PC-9 (cell line): Measurements from ENCODE around the gene TMSB10. TPM values are rescaled to one million over a fixed set of nuclear protein-coding genes. Genes with fewer than 3 reads are reported as not detected.
"Not testable (repeated sequence)": the region's sequence is repeated elsewhere in the genome, so short reads cannot be mapped to it uniquely, and the experiment has no call there.

Experiments
- BruUV-seq: library from RNA; stranded (reverse); fragments of 400-500 nt; replicated peaks from 2 replicates; lab custom pipeline; 2021; lab: Mats Ljungman, UMichigan
- CTCF ChIA-PET: fragments of 300-600 bp; sonication (Branson Sonifier 250); formaldehyde crosslinking; loops from one replicate; lab custom pipeline; 2022; ENCODE audit warnings: antibody characterized with exemption; lab: Charles Lee
- POLR2A ChIA-PET: fragments of 300-600 bp; sonication (Branson Sonifier 250); formaldehyde crosslinking; loops from one replicate; lab custom pipeline; 2022; ENCODE audit warnings: antibody characterized with exemption; ENCODE audit not compliant: unreplicated experiment; lab: Charles Lee
- DNase-seq, 2 experiments: peaks; one replicate each; pipeline versions ENCODE4 v3.0.0 to v3.0.0-alpha.2; 2015 to 2022; ENCODE audit warnings: mixed read lengths in 1 of 2
- H2AFZ ChIP-seq: fragments of 200-600 bp; sonication (generic); 2 replicates; pipeline ENCODE4 v1.8.1; 2017; ENCODE audit warnings: antibody characterized with exemption
- H3F3A ChIP-seq: fragments of 200-600 bp; sonication (generic); 2 replicates; pipeline ENCODE4 v1.8.1; 2017; ENCODE audit warnings: antibody characterized with exemption, mild to moderate bottlenecking, low read depth; ENCODE audit not compliant: insufficient read depth
- H3K27ac ChIP-seq: fragments of 200-600 bp; sonication (generic); 2 replicates; pipeline ENCODE4 v1.6.1; 2016; ENCODE audit warnings: mixed run types
- H3K27me3 ChIP-seq: fragments of 200-600 bp; sonication (generic); 2 replicates; pipeline ENCODE4 v1.6.1; 2016; ENCODE audit warnings: low read depth, mixed run types; ENCODE audit not compliant: insufficient read depth
- H3K36me3 ChIP-seq: fragments of 200-600 bp; sonication (generic); 2 replicates; pipeline ENCODE4 v1.6.1; 2016; ENCODE audit warnings: low read depth, mixed run types
- H3K4me1 ChIP-seq: fragments of 200-600 bp; sonication (generic); replicated peaks from 2 replicates; pipeline ENCODE4 v1.6.1; 2016; ENCODE audit warnings: mixed run types; ENCODE audit not compliant: insufficient read depth
- H3K4me2 ChIP-seq: fragments of 200-600 bp; sonication (generic); 2 replicates; pipeline ENCODE4 v1.6.1; 2017; ENCODE audit warnings: mixed run types
- H3K4me3 ChIP-seq: fragments of 200-600 bp; sonication (generic); 2 replicates; pipeline ENCODE4 v1.6.1; 2016; ENCODE audit warnings: mixed run types
- H3K79me2 ChIP-seq: fragments of 200-600 bp; sonication (generic); 2 replicates; pipeline ENCODE4 v1.6.1; 2017; ENCODE audit warnings: low read depth, mixed run types
- H3K9me2 ChIP-seq: fragments of 200-600 bp; sonication (generic); 2 replicates; pipeline ENCODE4 v1.8.1; 2017; ENCODE audit warnings: mild to moderate bottlenecking; ENCODE audit not compliant: insufficient read depth
- H3K9me3 ChIP-seq: fragments of 200-600 bp; sonication (generic); 2 replicates; pipeline ENCODE4 v1.8.1; 2016; ENCODE audit warnings: low read depth; ENCODE audit not compliant: insufficient read depth
- H4K20me1 ChIP-seq: fragments of 200-600 bp; sonication (generic); 2 replicates; pipeline ENCODE4 v1.8.1; 2017; ENCODE audit not compliant: insufficient read depth
- CTCF ChIP-seq: fragments of 200-600 bp; sonication (generic); conservative IDR thresholded peaks from 2 replicates; pipeline ENCODE4 v1.6.1; 2017; ENCODE audit warnings: mixed run types, antibody characterized with exemption, mild to moderate bottlenecking, moderate library complexity
- EZH2 ChIP-seq: fragments of 200-600 bp; sonication (generic); IDR thresholded peaks from 2 replicates; pipeline ENCODE4 v1.8.0; 2017; ENCODE audit warnings: antibody characterized with exemption, low read depth
- intact Hi-C: fragments of 100-400 bp; cut with micrococcal nuclease; formaldehyde crosslinking; loops from one replicate; pipeline ENCODE4 v1.10.0; 2022; ENCODE audit not compliant: unreplicated experiment
- total RNA-seq: library from RNA; stranded (reverse); gene quantifications from 2 replicates; pipeline ENCODE4 v1.2.3, GENCODE V29; 2021

TMSB10 gene
- total RNA-seq, 1 experiment from 2014 or later = 1,668 TPM

- Histone ChIP-seq H3K4me3 (no peak overlapping the region), H4K20me1 (no peaks in the 10 kb centered on the region), H3K79me2 (no peaks in the 10 kb centered on the region), H3K4me2 (no peak overlapping the region), H3K9me2 (no peaks in the 10 kb centered on the region), H3K27ac (no peak overlapping the region), H3K4me1 (no peaks in the 10 kb centered on the region), H3K36me3 (no peaks in the 10 kb centered on the region), H2AFZ (no peak overlapping the region), H3K9me3 (no peaks in the 10 kb centered on the region), H3F3A (no peaks in the 10 kb centered on the region), H3K27me3 (peaks cover 62% of the 10 kb centered on the region)
- DNase-seq = no peak
- no TSS peak for BruUV-seq
- TF ChIP-seq EZH2 (no peak), CTCF (no peak)
- POLR2A ChIA-PET = no interaction called here
- intact Hi-C loops = no loop called here
- CTCF ChIA-PET = no interaction called here
These were observed 35.1 kb upstream of the TMSB10 start for GRCh38 chr2:84870306-84870705.

GRCh38 chr2:84872691-84873090 is 32.8 kb upstream of the TMSB10 start:
- H4K20me1 ChIP-seq, H3K9me2 ChIP-seq, DNase-seq, H3F3A ChIP-seq, H3K9me3 ChIP-seq, H3K36me3 ChIP-seq, CTCF ChIA-PET, H3K79me2 ChIP-seq, H3K4me2 ChIP-seq, H3K4me1 ChIP-seq, H3K27ac ChIP-seq, POLR2A ChIA-PET, intact Hi-C loops, BruUV-seq, H2AFZ ChIP-seq, H3K4me3 ChIP-seq: not testable (repeated sequence)
- peaks cover 59% of the 10 kb centered on the region for H3K27me3 ChIP-seq

GRCh38 chr2:84873350-84873749 is 32.1 kb upstream of the TMSB10 start:
- no peaks in the 10 kb centered on the region for H3K9me3 ChIP-seq
- no peak overlapping the region for H3K4me2 ChIP-seq
- H3K27ac ChIP-seq = no peak overlapping the region
- no peaks in the 10 kb centered on the region for H3F3A ChIP-seq
- ChIA-PET POLR2A (no interaction called here), CTCF (no interaction called here)
- no peaks in the 10 kb centered on the region for H3K79me2 ChIP-seq
- BruUV-seq = no TSS peak
- H3K27me3 ChIP-seq = peaks cover 61% of the 10 kb centered on the region
- TF ChIP-seq CTCF (no peak), EZH2 (no peak)
- H3K4me3 ChIP-seq = no peak overlapping the region
- intact Hi-C loops = no loop called here
- no peaks in the 10 kb centered on the region for H4K20me1 ChIP-seq
- no peaks in the 10 kb centered on the region for H3K36me3 ChIP-seq
- H3K4me1 ChIP-seq = no peaks in the 10 kb centered on the region
- no peak overlapping the region for H2AFZ ChIP-seq
- DNase-seq = no peak
- H3K9me2 ChIP-seq = no peaks in the 10 kb centered on the region
